Natural killer cell treated with Interleukin-12 subunit alpha and Interleukin-12 subunit beta and Interleukin-15 and Interleukin-18, amount 100 ng/mL, for 72 hours (primary cell): ENCODE data around the gene SLC23A2. TPM values are rescaled to one million over a fixed set of nuclear protein-coding genes. Genes with fewer than 3 reads are reported as not detected.
A peak's percentile ranks its signal among the peaks of the same experiment; 100 is the strongest.
"Not testable (repeated sequence)": the region's sequence is repeated elsewhere in the genome, so short reads cannot be mapped to it uniquely, and the experiment has no call there.

Experiments
- ATAC-seq, 2 donors: fragments of 150-1000 bp; cut with Tn5 transposase in 1 of 2; sonication (Bioruptor Pico), chemical (Tn5 transposase) in 1 of 2; 2 replicates each; pipeline ENCODE4 v1.10.0; 2021
- DNase-seq: peaks from one replicate; pipeline ENCODE4 v3.0.0; 2022; ENCODE audit warnings: low spot score
- H3K27ac Mint-ChIP-seq, 2 donors: 1 replicate in 1 of 2; 2 replicates in 1 of 2; pipeline ENCODE4 v1.8.0; 2022; ENCODE audit warnings: mixed read lengths in 2 of 2, mild to moderate bottlenecking in 1 of 2, moderate library complexity in 1 of 2
- H3K27me3 Mint-ChIP-seq, 2 donors: 1 replicate in 1 of 2; 2 replicates in 1 of 2; pipeline ENCODE4 v1.8.0; 2022; ENCODE audit warnings: mixed read lengths in 2 of 2
- H3K36me3 Mint-ChIP-seq: one replicate; pipeline ENCODE4 v1.8.0; 2022; ENCODE audit warnings: mixed read lengths
- H3K4me1 Mint-ChIP-seq, 2 donors: 1 replicate in 1 of 2; 2 replicates in 1 of 2; pipeline ENCODE4 v1.8.0; 2022; ENCODE audit warnings: low read depth in 2 of 2, mixed read lengths in 2 of 2, mild to moderate bottlenecking in 1 of 2
- H3K4me3 Mint-ChIP-seq: one replicate; pipeline ENCODE4 v1.8.0; 2022; ENCODE audit warnings: mixed read lengths
- H3K9me3 Mint-ChIP-seq: 2 replicates; pipeline ENCODE4 v1.8.0; 2022; ENCODE audit warnings: mixed read lengths
- total RNA-seq, 2 donors: library from RNA; stranded (reverse); gene quantifications; one replicate each; pipeline ENCODE4 v1.2.3, GENCODE V29; 2022

Gene SLC23A2
- total RNA-seq, 2 donors from 2014 or later: 18.6 to 32.9 TPM

GRCh38 chr20:4853757-4854560 is 147.4 kb downstream of the SLC23A2 start:
- ATAC-seq: no peak
- no peaks in the 10 kb centered on the region for H3K4me1 Mint-ChIP-seq
- DNase-seq: no peak
- H3K9me3 Mint-ChIP-seq: no peaks in the 10 kb centered on the region
- H3K27me3 Mint-ChIP-seq: no peaks in the 10 kb centered on the region
- no peak overlapping the region for H3K4me3 Mint-ChIP-seq
- no peak overlapping the region for H3K27ac Mint-ChIP-seq
- H3K36me3 Mint-ChIP-seq: peaks cover 6% of the 10 kb centered on the region

- no peaks in the 10 kb centered on the region for H3K4me1 Mint-ChIP-seq
- H3K4me3 Mint-ChIP-seq: no peak overlapping the region
- no peak for DNase-seq
- no peak for ATAC-seq
- no peak overlapping the region for H3K27ac Mint-ChIP-seq
- no peaks in the 10 kb centered on the region for H3K27me3 Mint-ChIP-seq
- H3K9me3 Mint-ChIP-seq: no peaks in the 10 kb centered on the region
- H3K36me3 Mint-ChIP-seq: peaks cover 6% of the 10 kb centered on the region
Observed at GRCh38 chr20:4853004-4853403, 148.3 kb downstream of the SLC23A2 start.

GRCh38 chr20:4850960-4851359 is 150.3 kb downstream of the SLC23A2 start:
- Mint-ChIP-seq H3K36me3 (no peaks in the 10 kb centered on the region), H3K9me3 (no peaks in the 10 kb centered on the region), H3K27me3 (no peaks in the 10 kb centered on the region), H3K4me1 (peaks cover 0 to 3% of the 10 kb centered on the region in 2 donors), H3K27ac (no peak overlapping the region), H3K4me3 (no peak overlapping the region)
- DNase-seq (no peak), ATAC-seq (no peak)

DNA sequence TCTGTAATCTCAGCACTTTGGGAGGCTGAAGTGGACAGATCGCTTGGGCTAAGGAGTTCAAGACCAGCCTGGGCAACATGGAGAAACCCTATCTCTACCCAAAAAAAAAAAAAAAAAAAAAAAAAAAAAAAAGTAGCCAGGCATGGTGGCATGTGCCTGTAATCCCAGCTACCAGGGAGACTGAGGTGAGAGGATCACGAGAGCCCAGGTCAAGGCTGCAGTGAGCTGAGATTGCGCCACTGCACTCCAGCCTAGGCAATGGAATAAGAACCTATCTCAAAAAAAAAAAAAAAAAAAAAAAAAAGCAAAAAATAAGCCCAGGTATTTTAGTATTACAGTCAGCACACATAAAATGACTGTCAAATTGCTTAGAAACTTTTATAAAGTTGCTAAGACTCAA is 152.5 kb downstream of the SLC23A2 start:
- not testable (repeated sequence) for H3K27me3 Mint-ChIP-seq, H3K9me3 Mint-ChIP-seq, H3K36me3 Mint-ChIP-seq, DNase-seq, H3K27ac Mint-ChIP-seq, ATAC-seq, H3K4me3 Mint-ChIP-seq
- H3K4me1 Mint-ChIP-seq: peaks cover 11 to 12% of the 10 kb centered on the region in 2 donors

DNA sequence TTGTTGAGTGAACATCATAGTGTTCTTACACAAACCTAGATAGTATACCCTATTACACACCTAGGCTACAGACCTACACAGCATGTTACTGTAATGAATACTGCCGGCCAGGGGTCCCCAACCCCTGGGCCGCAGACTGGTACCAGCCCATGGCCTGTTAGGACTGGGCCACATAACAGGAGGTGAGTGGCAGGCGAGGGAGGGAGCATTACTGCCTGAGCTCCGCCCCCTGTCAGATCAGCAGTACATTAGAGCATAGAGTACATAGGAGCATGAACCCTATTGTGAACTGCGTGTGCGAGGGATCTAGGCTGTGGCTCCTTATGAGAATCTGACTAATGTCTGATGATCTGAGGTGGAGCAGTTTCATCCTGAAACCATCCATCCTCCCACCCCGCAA is 153.3 kb downstream of the SLC23A2 start:
- no peak for DNase-seq
- no peak for ATAC-seq
- Mint-ChIP-seq H3K27ac (no peak overlapping the region), H3K4me1 (peaks cover 11 to 12% of the 10 kb centered on the region in 2 donors), H3K9me3 (no peaks in the 10 kb centered on the region), H3K36me3 (no peaks in the 10 kb centered on the region), H3K4me3 (no peak overlapping the region), H3K27me3 (no peaks in the 10 kb centered on the region)

DNA sequence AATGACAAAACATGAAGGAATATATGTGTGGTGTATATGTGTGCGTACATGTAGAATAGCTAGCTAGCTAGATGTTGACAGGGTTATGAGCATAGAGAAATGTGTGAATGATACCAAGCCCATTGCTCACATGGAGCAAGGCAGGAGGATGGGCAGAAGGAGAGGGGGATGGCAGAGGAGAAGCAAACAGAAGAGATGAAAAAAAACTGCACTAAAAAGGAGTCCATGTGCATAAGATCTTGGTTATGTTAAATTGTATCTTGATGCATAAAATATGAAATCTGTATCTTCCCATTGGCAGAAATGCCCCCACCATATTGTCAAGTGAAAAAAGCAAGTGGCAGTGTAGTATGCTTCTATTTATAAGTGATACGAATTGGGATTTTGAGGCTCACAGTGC is 154.5 kb downstream of the SLC23A2 start:
- Mint-ChIP-seq H3K4me1 (peaks cover 11 to 12% of the 10 kb centered on the region in 2 donors), H3K4me3 (no peak overlapping the region), H3K9me3 (no peaks in the 10 kb centered on the region), H3K27me3 (no peaks in the 10 kb centered on the region), H3K27ac (no peak overlapping the region), H3K36me3 (no peaks in the 10 kb centered on the region)
- DNase-seq: no peak
- ATAC-seq: no peak

DNA sequence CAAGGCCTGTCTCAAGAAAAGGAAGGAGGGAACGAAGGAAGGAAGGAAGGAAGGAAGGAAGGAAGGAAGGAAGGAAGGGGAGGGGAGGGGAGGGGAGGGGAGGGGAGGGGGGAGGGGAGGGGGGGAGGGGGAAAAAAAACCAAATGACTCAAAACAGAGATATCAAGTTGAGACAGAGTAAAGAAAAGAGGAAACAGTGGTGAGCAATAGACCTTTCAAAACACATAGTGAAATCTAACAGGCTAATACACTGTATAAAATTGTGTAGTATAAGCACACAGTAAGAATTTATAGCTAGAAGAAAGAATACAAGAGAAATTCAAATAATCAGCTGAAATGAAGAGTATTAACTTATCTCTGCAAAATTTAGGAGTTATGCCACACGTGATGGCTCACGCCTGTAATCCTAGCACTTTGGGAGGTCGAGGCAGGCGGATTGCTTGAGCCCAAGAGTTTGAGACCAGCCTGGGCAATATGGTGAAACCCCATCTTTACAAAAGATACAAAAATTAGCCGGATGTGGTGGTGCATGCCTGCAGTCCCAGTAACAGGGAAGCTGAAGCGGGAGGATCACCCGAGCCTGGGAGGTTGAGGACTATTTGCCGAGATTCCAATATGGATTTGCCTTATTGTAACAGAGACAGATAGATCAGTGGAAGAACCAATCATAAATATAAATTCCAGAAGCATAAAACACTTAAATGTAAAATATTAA is 156.4 kb downstream of the SLC23A2 start:
- peak overlapping the region; percentile 67 to 76 for H3K27ac Mint-ChIP-seq
- H3K4me3 Mint-ChIP-seq: peak overlapping the region; percentile 57
- ATAC-seq: peak in 1 of 2 donors; percentile 63

DNA sequence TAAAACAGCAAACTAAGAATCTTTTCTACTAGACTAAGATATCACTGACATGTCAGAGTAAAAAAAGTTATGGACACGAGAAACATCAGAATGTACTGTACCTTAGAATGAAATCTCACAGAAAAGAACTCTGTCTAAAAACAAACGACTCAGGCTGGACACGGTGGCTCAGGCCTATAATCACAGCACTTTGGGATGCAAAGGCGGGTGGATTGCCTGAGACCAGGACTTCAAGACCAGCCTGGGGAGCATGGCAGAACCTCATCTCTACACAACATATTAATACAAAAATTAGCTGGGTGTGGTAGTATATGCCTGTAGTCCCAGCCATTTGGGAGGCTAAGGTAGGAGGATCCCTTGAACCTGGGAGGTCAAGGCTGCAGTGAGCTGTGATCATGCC is 157.0 kb downstream of the SLC23A2 start:
- Mint-ChIP-seq H3K4me3 (peak overlapping the region; percentile 57), H3K27ac (peak overlapping the region; percentile 67 to 76), H3K4me1 (peaks cover 11 to 12% of the 10 kb centered on the region in 2 donors), H3K9me3 (no peaks in the 10 kb centered on the region), H3K27me3 (no peaks in the 10 kb centered on the region), H3K36me3 (no peaks in the 10 kb centered on the region)
- DNase-seq: no peak
- no peak for ATAC-seq

More for the DNA sequence above, 156.4 kb downstream of the SLC23A2 start:
- Mint-ChIP-seq H3K27me3 (no peaks in the 10 kb centered on the region), H3K9me3 (no peaks in the 10 kb centered on the region), H3K4me1 (peaks cover 11 to 12% of the 10 kb centered on the region in 2 donors), H3K36me3 (no peaks in the 10 kb centered on the region)
- DNase-seq: no peak

DNA sequence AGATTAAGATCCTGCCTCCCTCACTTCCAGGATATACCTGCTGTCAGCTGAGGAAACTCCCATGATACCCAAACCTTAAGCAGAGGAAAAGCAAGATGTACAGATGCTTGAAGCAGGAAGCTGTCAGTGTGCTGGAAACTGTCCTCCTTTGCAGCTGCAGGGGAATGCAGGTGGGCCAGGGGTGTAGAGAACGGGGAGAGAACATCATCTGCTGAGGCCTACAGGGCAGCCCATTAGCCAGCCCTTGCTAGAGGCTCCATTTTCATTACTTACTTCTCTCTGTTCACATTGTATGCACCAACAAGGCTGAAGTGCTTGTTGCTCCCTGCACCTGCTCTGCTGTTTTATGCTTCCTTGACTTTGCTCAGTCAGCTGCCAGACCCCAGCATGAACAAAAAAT is 160.5 kb downstream of the SLC23A2 start:
- no peaks in the 10 kb centered on the region for H3K9me3 Mint-ChIP-seq
- H3K27me3 Mint-ChIP-seq: peaks cover 6 to 8% of the 10 kb centered on the region in 2 donors
- no peak overlapping the region for H3K27ac Mint-ChIP-seq
- peaks cover 9 to 16% of the 10 kb centered on the region in 2 donors for H3K4me1 Mint-ChIP-seq
- ATAC-seq (no peak), DNase-seq (no peak)
- H3K4me3 Mint-ChIP-seq: no peak overlapping the region
- no peaks in the 10 kb centered on the region for H3K36me3 Mint-ChIP-seq

- DNase-seq: no peak
- peaks cover 6 to 8% of the 10 kb centered on the region in 2 donors for H3K27me3 Mint-ChIP-seq
- H3K27ac Mint-ChIP-seq: no peak overlapping the region
- H3K36me3 Mint-ChIP-seq: no peaks in the 10 kb centered on the region
- H3K4me3 Mint-ChIP-seq: no peak overlapping the region
- no peak for ATAC-seq
- H3K4me1 Mint-ChIP-seq: peaks cover 0 to 6% of the 10 kb centered on the region in 2 donors
- no peaks in the 10 kb centered on the region for H3K9me3 Mint-ChIP-seq
Observed at GRCh38 chr20:4838526-4838925, 162.8 kb downstream of the SLC23A2 start.

DNA sequence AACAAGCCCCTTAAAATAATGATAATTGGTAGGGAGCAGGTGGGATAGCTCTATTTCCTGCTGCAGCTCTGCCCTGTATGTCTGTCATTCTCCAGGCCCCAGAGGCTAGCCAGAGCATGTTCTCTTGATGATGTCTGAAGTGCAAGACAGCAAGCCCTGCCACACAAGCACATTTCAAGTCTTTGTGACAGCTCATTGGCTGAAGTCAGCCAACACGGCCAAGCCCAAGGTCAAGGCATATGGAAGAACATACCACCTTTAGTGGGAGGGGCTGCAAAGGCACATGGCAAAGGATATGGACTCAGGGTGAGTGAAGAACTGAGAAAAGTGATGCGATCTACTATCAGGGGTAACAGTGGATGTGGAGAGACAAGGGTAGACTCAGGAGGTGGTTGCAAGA is 163.6 kb downstream of the SLC23A2 start:
- no peak for DNase-seq
- H3K9me3 Mint-ChIP-seq: no peaks in the 10 kb centered on the region
- no peak for ATAC-seq
- H3K4me3 Mint-ChIP-seq: no peak overlapping the region
- no peaks in the 10 kb centered on the region for H3K36me3 Mint-ChIP-seq
- H3K27me3 Mint-ChIP-seq: peaks cover 6 to 8% of the 10 kb centered on the region in 2 donors
- no peak overlapping the region for H3K27ac Mint-ChIP-seq
- H3K4me1 Mint-ChIP-seq: peaks cover 0 to 6% of the 10 kb centered on the region in 2 donors

- ATAC-seq: no peak
Observed at GRCh38 chr20:4836935-4837334, 164.4 kb downstream of the SLC23A2 start.

DNA sequence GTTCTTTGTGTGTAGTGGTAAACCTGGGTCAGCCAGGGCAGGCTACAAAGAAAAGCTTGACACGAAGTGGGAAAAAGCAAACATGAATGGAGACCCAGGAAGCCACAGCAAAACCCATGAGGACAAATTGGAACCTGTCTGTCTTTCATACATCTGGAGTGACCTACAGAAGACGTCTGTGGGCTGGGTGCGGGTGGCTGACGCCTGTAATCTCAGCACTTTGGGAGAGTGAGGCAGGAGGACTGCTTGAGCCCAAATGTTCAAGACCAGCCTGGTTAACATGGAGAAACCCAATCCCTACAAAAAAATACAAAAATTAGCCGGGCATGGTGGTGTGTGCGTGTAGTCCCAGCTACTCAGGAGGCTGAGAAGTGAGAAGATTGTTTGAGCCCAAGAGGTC is 164.8 kb downstream of the SLC23A2 start:
- Mint-ChIP-seq H3K4me1 (peaks cover 0 to 6% of the 10 kb centered on the region in 2 donors), H3K27ac (no peak overlapping the region), H3K9me3 (no peaks in the 10 kb centered on the region), H3K27me3 (peaks cover 6 to 8% of the 10 kb centered on the region in 2 donors), H3K36me3 (no peaks in the 10 kb centered on the region), H3K4me3 (no peak overlapping the region)
- DNase-seq (no peak), ATAC-seq (no peak)

More at GRCh38 chr20:4836935-4837334, 164.4 kb downstream of the SLC23A2 start:
- H3K36me3 Mint-ChIP-seq: no peaks in the 10 kb centered on the region
- H3K4me3 Mint-ChIP-seq: no peak overlapping the region
- peaks cover 0 to 6% of the 10 kb centered on the region in 2 donors for H3K4me1 Mint-ChIP-seq
- no peaks in the 10 kb centered on the region for H3K9me3 Mint-ChIP-seq
- DNase-seq: no peak
- peaks cover 6 to 8% of the 10 kb centered on the region in 2 donors for H3K27me3 Mint-ChIP-seq
- no peak overlapping the region for H3K27ac Mint-ChIP-seq
